Calu3 (cell line): Measurements from ENCODE around the gene ADAMTS4. TPM values are rescaled to one million over a fixed set of nuclear protein-coding genes. Genes with fewer than 3 reads are reported as not detected.

ENCODE experiments used
- BruUV-seq: library from RNA; stranded (reverse); fragments of 400-500 nt; replicated peaks from 2 replicates; lab custom pipeline; 2021; lab: Mats Ljungman, UMichigan
- CTCF ChIA-PET: fragments of 300-600 bp; sonication (Branson Sonifier 250); formaldehyde crosslinking; loops from one replicate; lab custom pipeline; 2022; ENCODE audit warnings: antibody characterized with exemption; lab: Charles Lee
- DNase-seq: peaks from one replicate; pipeline ENCODE4 v3.0.0; 2022
- H3K27ac Mint-ChIP-seq: one replicate; pipeline ENCODE4 v1.8.0; 2022; ENCODE audit warnings: mixed read lengths; ENCODE audit not compliant: unreplicated experiment
- H3K27me3 Mint-ChIP-seq: one replicate; pipeline ENCODE4 v1.8.0; 2022; ENCODE audit warnings: mixed read lengths; ENCODE audit not compliant: unreplicated experiment
- H3K36me3 Mint-ChIP-seq: one replicate; pipeline ENCODE4 v1.8.0; 2022; ENCODE audit warnings: mild to moderate bottlenecking, moderate library complexity, mixed read lengths; ENCODE audit not compliant: insufficient read depth, unreplicated experiment
- H3K4me1 Mint-ChIP-seq: one replicate; pipeline ENCODE4 v1.8.0; 2022; ENCODE audit warnings: mild to moderate bottlenecking, low read depth, mixed read lengths; ENCODE audit not compliant: unreplicated experiment
- H3K4me3 Mint-ChIP-seq: one replicate; pipeline ENCODE4 v1.8.0; 2022; ENCODE audit warnings: mild to moderate bottlenecking, low read depth, moderate library complexity, mixed read lengths; ENCODE audit not compliant: unreplicated experiment
- H3K9me3 Mint-ChIP-seq: one replicate; pipeline ENCODE4 v1.8.0; 2022; ENCODE audit warnings: low read depth, mixed read lengths; ENCODE audit not compliant: unreplicated experiment
- intact Hi-C: fragments of 100-400 bp; cut with micrococcal nuclease; formaldehyde crosslinking; loops from one replicate; pipeline ENCODE4 v1.10.0; 2022; ENCODE audit not compliant: unreplicated experiment
- total RNA-seq: library from RNA; stranded (reverse); gene quantifications from 2 replicates; pipeline ENCODE4 v1.2.3, GENCODE V29; 2022
- TF ChIP-seq, protein P1 (sequence below): fragments of 200-600 bp; IDR thresholded peaks from one replicate; pipeline ENCODE4 v1.8.0; 2022; ENCODE audit warnings: antibody characterized with exemption; ENCODE audit not compliant: unreplicated experiment

The ADAMTS4 gene
- total RNA-seq, 1 experiment from 2014 or later, result not detected

DNA sequence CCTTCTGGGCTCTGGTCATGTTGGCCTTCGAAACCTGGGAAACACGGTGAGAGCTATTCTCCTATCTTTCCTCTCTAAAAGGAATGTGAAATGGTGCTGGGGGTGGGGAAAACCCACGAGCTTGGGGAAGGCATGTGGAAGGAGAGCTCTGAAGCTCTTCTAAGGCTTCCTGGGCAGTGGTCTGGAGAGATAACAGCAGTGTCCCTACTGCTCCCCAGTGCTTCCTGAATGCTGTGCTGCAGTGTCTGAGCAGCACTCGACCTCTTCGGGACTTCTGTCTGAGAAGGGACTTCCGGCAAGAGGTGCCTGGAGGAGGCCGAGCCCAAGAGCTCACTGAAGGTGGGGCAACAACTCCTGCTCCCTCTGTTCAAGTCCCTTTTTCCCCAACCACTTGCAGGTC is 36.8 kb downstream of the ADAMTS4 start:
- Mint-ChIP-seq H3K27me3 (no peaks in the 10 kb centered on the region), H3K9me3 (no peaks in the 10 kb centered on the region), H3K4me1 (peaks cover 37% of the 10 kb centered on the region), H3K27ac (no peak overlapping the region), H3K36me3 (peaks cover 84% of the 10 kb centered on the region), H3K4me3 (no peak overlapping the region)
- no peak for DNase-seq
- BruUV-seq, result no TSS peak
- intact Hi-C loops, result no loop called here
- TF ChIP-seq, protein P1, sequence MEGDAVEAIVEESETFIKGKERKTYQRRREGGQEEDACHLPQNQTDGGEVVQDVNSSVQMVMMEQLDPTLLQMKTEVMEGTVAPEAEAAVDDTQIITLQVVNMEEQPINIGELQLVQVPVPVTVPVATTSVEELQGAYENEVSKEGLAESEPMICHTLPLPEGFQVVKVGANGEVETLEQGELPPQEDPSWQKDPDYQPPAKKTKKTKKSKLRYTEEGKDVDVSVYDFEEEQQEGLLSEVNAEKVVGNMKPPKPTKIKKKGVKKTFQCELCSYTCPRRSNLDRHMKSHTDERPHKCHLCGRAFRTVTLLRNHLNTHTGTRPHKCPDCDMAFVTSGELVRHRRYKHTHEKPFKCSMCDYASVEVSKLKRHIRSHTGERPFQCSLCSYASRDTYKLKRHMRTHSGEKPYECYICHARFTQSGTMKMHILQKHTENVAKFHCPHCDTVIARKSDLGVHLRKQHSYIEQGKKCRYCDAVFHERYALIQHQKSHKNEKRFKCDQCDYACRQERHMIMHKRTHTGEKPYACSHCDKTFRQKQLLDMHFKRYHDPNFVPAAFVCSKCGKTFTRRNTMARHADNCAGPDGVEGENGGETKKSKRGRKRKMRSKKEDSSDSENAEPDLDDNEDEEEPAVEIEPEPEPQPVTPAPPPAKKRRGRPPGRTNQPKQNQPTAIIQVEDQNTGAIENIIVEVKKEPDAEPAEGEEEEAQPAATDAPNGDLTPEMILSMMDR, result no peak
- CTCF ChIA-PET, result interaction anchor here (0.6 kb wide), 1 partner anchor 10 kb away, joined by 4 read pairs; no protein-coding TSS in a partner anchor

DNA sequence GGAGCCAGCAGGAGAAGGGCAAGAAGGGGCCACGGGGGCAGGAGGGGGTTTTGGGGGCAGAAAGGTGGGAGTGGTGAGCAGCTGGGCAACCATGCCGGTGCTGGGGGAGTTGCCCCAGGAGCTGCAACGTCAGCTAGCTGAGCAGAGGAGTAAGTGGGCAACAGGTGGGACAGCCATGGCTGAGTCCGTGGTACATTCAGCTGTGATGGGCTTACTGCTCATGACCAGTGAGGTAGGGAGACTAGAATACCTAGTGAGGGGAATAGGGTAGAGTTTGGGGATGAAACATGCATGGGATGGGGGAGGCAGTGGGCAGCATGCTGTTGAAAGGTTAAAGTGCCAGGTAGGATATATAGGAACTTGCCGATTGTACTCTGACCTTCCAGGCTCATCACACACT is 37.2 kb downstream of the ADAMTS4 start:
- peaks cover 37% of the 10 kb centered on the region for H3K4me1 Mint-ChIP-seq
- DNase-seq, result no peak
- H3K4me3 Mint-ChIP-seq, result peak overlapping the region; percentile 94
- no peaks in the 10 kb centered on the region for H3K9me3 Mint-ChIP-seq
- CTCF ChIA-PET, result interaction anchor here (0.6 kb wide), 1 partner anchor 11 kb away, joined by 4 read pairs; no protein-coding TSS in a partner anchor
- intact Hi-C loops, result no loop called here
- no peak overlapping the region for H3K27ac Mint-ChIP-seq
- peaks cover 80% of the 10 kb centered on the region for H3K36me3 Mint-ChIP-seq
- TF ChIP-seq, protein P1, result no peak
- BruUV-seq, result no TSS peak
- H3K27me3 Mint-ChIP-seq, result no peaks in the 10 kb centered on the region

DNA sequence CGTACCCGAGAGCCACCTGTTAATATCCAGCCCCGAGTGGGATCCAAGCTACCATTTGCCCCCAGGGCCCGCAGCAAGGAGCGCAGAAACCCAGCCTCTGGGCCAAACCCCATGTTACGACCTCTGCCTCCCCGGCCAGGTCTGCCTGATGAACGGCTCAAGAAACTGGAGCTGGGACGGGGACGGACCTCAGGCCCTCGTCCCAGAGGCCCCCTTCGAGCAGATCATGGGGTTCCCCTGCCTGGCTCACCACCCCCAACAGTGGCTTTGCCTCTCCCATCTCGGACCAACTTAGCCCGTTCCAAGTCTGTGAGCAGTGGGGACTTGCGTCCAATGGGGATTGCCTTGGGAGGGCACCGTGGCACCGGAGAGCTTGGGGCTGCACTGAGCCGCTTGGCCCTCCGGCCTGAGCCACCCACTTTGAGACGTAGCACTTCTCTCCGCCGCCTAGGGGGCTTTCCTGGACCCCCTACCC is 38.1 kb downstream of the ADAMTS4 start:
- H3K4me1 Mint-ChIP-seq, result peaks cover 40% of the 10 kb centered on the region
- TF ChIP-seq, protein P1, result no peak

DNA sequence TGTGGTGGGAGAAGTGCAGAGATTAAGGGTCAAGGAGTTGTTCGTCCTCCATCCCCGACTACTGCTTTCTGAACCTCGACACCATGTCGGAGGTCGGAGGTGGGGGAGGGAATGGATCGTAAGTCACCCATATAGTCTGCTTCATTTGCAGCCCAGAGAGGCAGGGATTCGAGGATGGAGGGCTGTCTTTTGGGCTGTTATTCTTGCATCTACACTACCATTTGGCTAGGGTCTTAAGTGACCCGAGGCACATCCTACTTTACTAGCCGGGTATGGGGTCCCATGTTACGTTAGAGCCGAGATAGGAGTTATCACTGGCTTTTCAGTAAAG is 39.0 kb downstream of the ADAMTS4 start:
- CTCF ChIA-PET, result interaction anchor here (1.1 kb wide), 1 partner anchor 19 kb away, joined by 3 read pairs; no protein-coding TSS in a partner anchor
- intact Hi-C loops, result no loop called here
- Mint-ChIP-seq H3K27me3 (no peaks in the 10 kb centered on the region), H3K27ac (peak overlapping the region; percentile 78), H3K4me3 (peak overlapping the region; percentile 94), H3K36me3 (peaks cover 66% of the 10 kb centered on the region), H3K4me1 (peaks cover 48% of the 10 kb centered on the region), H3K9me3 (no peaks in the 10 kb centered on the region)
- TF ChIP-seq, protein P1, result no peak
- DNase-seq, result no peak
- no TSS peak for BruUV-seq

More for the DNA sequence above, 38.1 kb downstream of the ADAMTS4 start:
- H3K4me3 Mint-ChIP-seq, result peak overlapping the region; percentile 94
- H3K9me3 Mint-ChIP-seq, result no peaks in the 10 kb centered on the region
- intact Hi-C loops, result no loop called here
- no TSS peak for BruUV-seq
- no peak for DNase-seq
- peaks cover 74% of the 10 kb centered on the region for H3K36me3 Mint-ChIP-seq
- CTCF ChIA-PET, result no interaction called here
- H3K27ac Mint-ChIP-seq, result no peak overlapping the region
- H3K27me3 Mint-ChIP-seq, result no peaks in the 10 kb centered on the region
